OCI-LY3 (cell line): ENCODE data around the gene GTF2IRD1.

Experiments
- EZH2phosphoT487 ChIP-seq: fragments of 200-600 bp; shearing (Covaris generic); IDR thresholded peaks from 2 replicates; pipeline ENCODE4 v1.6.1; 2018; ENCODE audit warnings: antibody characterized with exemption, mixed run types, low read depth
- TF ChIP-seq, protein P1 (sequence below): fragments of 200-600, 300-600 bp; sonication (generic); IDR thresholded peaks from 2 replicates; pipeline ENCODE4 v1.5.1; 2014; ENCODE audit warnings: antibody characterized with exemption, low read length, low read depth

DNA sequence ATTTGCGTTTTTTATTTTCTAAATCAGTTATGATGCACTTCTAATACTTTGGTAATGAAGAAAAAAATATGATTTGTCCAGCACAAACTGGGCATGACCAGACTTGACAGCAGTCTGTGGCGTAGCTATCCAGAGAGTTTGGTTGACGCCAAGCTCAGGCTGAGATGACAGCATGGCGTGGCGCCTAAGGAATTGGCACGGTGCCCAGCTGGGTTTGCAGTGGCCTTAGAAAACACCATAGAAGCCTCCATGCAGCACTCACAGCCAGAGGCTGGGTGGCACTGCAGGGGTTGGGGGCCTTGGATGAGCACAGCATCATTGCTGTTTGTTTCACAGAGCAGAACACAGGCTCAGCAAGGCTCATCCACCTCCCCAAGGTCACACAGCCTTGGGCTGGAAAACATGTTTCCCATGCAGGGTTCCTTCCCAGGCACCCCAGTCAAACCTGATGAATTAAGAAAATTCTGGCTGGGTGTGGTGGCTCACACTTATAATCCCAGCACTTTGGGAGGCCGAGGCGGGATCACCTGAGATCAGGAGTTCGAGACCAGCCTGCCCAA is 88.9 kb downstream of the GTF2IRD1 start:
- TF ChIP-seq, protein P1, sequence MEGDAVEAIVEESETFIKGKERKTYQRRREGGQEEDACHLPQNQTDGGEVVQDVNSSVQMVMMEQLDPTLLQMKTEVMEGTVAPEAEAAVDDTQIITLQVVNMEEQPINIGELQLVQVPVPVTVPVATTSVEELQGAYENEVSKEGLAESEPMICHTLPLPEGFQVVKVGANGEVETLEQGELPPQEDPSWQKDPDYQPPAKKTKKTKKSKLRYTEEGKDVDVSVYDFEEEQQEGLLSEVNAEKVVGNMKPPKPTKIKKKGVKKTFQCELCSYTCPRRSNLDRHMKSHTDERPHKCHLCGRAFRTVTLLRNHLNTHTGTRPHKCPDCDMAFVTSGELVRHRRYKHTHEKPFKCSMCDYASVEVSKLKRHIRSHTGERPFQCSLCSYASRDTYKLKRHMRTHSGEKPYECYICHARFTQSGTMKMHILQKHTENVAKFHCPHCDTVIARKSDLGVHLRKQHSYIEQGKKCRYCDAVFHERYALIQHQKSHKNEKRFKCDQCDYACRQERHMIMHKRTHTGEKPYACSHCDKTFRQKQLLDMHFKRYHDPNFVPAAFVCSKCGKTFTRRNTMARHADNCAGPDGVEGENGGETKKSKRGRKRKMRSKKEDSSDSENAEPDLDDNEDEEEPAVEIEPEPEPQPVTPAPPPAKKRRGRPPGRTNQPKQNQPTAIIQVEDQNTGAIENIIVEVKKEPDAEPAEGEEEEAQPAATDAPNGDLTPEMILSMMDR, result no peak
- no peak for TF ChIP-seq EZH2phosphoT487
